Peyer's patch (tissue), 4 donors: ENCODE data around the gene KCNQ1.

Experiments
- CTCF ChIP-seq, 6 experiments: fragments of 450-650 bp in 4 of 6; fragments of 200-600 bp in 2 of 6; sonication (generic) in 1 of 6; IDR thresholded peaks; one replicate each; pipeline ENCODE4 v1.5.1; 2017 to 2019; ENCODE audit warnings: antibody characterized with exemption in 6 of 6, mild to moderate bottlenecking in 3 of 6, moderate library complexity in 1 of 6
- POLR2A ChIP-seq, 2 donors: fragments of 450-650 bp; IDR thresholded peaks; one replicate each; pipeline ENCODE4 v1.5.1; 2017; ENCODE audit warnings: antibody characterized with exemption in 2 of 2, mild to moderate bottlenecking in 2 of 2, moderate library complexity in 2 of 2

- TF ChIP-seq CTCF (IDR thresholded peaks at IDR 0.05) (no peak), POLR2A (IDR thresholded peaks at IDR 0.05) (no peak)
Observed at GRCh38 chr11:2689651-2690575, 245.1 kb downstream of the KCNQ1 start.
